ENCODE measurements around the gene KCNQ2.

Gene KCNQ2

DNA sequence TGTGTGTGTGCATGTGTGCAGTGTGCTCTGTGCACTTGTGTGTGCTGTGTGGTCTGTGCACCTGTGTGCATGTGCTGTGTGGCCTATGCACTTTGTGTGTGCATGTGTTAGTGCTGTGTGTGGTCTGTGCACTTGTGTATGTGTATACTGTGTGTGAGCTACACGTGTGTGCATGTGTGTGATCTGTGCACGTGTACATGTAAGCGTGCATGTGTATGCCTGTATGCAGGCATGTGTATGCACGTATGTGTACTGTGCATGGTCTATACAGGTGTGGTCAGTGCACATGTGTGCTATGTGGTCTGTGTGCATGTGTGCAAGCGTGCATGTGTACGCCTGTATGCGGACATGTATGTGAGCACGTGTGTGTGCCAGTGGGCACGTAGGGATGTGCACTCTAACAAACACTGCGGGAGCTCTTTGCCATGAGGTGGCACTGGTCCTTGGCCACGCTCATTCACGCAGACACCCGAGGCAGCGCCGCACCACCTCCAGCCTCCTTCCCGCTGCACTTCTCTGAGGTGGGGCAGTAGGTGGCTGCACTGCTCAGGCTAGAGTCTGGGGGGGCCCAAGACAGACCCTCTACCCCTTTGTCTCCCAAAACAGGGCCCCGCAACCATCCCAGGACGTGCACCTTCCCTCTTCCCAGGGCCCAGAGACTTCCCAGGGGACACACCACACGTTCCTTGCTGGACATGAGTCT lies 68.9 kb downstream of the KCNQ2 start:
- no peak for DNase-seq (ENCODE audit: low read depth)

- no peak for DNase-seq (ENCODE audit: low read depth)
Measured at GRCh38 chr20:63402860-63403220, 69.6 kb downstream of the KCNQ2 start.

DNA sequence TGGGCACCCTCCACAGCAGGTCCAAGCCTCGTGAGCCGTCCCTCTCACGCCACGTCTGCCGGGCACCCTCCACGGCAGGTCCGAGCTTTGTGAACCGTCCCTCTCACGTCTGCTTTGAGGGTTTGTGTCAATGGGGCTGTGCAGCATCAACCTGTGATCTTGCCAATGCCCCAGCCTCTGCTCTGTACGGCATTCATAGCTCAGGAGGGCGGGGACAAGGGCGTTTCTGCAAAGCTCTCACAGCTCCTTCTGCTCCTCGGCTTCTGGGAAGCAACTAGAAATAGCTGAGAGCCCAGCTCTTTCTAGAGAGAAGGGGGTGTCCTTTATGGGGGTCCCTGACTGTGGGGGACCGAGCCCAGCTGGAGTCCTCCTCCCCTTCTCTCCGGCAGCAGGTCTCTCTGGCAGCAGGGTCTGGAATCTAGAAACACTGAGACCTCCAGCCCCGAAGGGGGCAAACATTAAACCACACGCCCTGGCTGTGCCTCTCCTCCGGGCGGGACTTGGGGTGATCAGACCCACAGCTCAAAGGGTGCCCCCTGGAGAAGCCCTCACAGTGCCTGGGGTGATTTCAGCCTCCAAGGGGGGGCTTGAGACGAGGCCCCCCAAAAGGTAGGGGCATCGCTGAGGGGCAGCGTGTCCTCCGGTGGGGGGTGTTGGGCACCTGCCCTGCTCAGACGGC lies 70.1 kb downstream of the KCNQ2 start:
- no peak for DNase-seq (ENCODE audit: low read depth)

GRCh38 chr20:63401384-63402110 lies 70.9 kb downstream of the KCNQ2 start:
- DNase-seq (ENCODE audit: low read depth), result no peak

DNA sequence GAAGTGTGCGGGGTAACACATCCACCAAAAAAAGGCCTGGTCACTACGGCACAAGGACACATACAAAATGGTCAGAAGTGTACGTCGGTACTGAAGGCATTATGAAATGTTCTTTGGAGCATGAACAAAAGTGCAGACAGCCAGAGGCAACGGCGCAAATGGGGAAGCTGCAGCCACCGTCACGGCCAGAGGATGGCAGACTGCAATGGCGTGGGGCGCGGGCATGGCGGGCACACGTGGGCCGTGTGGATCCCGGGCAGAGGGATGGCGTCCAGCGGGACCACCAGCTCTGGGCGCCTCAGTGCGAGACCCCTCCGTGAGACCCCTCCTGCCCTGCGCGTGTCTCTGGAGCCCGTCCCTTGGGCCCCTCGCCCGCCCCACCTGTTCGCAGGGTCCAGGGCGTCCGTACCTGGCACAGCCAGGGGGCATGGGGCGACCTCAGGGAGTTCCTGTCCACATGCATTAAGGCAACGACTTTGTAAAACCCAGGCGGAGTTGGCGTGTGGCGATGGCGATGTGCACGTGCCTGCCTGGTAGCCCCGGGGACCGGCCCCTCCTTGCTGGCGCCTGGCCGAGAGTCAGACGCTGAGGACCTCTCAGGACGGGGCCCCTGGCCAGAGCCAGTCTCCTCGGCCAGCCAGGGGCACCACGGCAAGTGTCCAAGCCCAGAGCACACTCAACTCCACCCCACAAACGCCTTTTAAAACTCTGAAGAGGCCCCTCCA lies 71.8 kb downstream of the KCNQ2 start:
- no peak for DNase-seq (ENCODE audit: low read depth)

DNA sequence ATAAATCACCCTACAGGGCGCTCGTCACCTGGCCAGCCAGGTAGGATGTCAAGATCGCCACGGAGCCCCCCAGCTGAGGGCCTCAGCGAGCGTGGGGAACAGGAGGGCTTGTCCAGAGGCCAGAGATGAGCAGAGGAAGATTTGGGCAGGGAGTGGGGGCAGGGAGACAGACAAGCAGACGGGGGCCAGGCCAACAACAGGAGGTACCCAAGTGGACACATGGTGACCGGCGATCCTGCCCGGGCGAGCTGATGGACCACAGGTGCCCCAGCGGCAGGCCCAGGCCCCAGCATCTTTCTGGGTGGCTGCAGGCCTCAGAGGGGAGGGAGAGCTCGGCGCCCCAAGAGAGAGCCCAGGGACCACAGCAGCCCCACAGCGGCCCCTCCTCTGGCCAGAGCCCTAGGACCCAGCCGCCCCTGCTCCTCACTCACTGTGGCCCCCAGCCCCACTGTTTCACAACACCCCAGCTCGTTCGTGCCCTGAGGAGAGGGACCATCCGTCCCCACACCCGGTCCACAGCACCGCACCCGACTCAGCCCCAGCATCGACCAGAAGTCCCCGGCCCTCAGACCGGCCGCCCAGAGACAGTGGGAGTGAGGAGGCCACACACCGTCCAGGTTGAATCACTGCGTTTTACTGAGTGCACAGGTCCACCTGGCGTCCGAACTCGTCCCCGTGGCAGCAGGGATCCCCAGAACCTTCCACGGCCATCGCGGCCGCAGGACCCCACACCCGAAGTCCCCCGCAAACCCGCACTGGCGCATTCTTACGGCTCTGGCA lies 72.7 kb downstream of the KCNQ2 start:
- no peak for DNase-seq (ENCODE audit: low read depth)

GRCh38 chr20:63398744-63399514 lies 73.5 kb downstream of the KCNQ2 start:
- no peak for DNase-seq (ENCODE audit: low read depth)

- DNase-seq (ENCODE audit: low read depth), result no peak
Measured at GRCh38 chr20:63397946-63398450, 74.5 kb downstream of the KCNQ2 start.

DNA sequence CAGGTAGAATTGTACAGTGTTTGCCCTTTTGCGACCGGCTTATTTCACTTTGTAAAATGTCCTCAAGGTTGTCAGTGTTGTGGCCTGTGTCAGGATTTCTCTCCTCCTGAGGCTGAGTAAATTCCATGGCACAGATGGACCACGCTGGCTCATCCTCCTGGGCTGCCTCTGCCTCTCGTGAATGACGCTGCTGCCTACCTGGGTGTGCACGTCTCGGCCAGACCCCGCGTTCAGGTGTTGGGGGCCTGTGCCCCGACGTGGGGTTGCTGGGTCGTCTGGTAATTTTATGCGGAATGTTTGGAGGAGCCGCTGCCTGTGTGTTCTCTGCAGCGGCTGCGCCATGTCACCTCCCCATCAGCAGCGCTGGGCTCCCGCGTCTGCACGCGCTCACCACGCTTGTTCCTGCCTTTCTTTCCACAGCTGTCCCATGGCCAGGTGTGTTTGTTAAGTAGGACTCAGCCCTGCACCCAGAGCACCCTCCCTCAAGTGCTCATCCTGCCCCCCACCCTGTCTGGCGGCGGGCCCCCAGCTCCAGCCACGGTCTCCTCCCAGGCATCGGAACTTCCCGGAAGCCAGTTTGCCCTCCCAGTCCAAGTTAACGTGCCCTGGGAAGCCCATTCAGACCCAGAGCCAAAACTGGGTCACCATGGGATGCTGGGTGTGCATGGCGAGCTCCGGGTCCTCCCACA lies 75.2 kb downstream of the KCNQ2 start:
- no peak for DNase-seq (ENCODE audit: low read depth)

GRCh38 chr20:63396300-63396699 lies 76.2 kb downstream of the KCNQ2 start:
- DNase-seq (ENCODE audit: low read depth), result no peak

DNA sequence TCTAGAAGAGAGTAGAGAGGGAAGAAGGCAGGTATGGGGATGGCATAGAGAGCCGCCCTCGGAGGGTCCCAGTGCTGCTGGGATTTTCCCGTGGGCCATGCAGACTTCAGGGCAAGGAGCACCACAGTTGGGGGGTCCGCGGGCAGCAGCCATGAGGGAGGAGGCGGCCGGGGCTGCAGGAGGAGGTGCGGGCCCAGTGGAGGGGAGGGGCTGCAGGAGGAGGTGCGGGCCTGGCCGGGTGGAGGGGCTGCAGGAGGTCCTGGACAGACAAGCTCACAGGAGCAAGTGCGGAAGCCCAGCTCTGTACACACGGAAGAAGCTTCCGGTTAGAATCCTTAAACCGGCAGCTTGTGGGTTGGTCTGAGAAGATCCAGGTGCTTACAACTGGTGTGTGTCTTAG lies 76.7 kb downstream of the KCNQ2 start:
- DNase-seq (ENCODE audit: low read depth), result no peak

DNA sequence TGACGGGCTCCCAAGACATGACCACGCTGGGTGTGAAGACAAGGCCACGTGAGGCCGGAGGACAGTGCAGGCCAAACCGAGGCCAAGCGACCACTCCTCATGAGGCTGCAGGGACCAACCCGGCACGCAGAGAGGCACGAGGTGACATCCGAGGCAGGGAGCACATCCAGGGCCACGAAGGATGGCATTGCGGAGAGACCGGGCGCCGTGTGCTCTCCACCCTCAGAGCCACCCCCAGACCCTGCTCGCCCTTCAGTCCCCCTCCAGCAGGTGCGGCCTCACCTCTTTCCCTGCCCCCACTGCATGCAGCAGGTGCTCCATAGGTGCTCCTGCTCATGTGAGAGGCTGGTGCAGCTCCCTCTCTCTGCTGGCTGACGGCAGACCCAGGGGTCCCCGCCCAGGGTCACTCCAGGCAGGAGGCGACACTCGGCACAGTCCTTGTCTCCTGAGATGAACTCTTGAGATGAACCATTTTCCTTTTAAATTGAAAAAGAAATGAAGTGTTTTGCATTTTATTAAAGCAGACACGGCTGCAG lies 77.5 kb downstream of the KCNQ2 start:
- no peak for DNase-seq (ENCODE audit: low read depth)

GRCh38 chr20:63394069-63394919 lies 78.2 kb downstream of the KCNQ2 start:
- no peak for DNase-seq (ENCODE audit: low read depth)

GRCh38 chr20:63393566-63393965 lies 78.9 kb downstream of the KCNQ2 start:
- no peak for DNase-seq (ENCODE audit: low read depth)

DNA sequence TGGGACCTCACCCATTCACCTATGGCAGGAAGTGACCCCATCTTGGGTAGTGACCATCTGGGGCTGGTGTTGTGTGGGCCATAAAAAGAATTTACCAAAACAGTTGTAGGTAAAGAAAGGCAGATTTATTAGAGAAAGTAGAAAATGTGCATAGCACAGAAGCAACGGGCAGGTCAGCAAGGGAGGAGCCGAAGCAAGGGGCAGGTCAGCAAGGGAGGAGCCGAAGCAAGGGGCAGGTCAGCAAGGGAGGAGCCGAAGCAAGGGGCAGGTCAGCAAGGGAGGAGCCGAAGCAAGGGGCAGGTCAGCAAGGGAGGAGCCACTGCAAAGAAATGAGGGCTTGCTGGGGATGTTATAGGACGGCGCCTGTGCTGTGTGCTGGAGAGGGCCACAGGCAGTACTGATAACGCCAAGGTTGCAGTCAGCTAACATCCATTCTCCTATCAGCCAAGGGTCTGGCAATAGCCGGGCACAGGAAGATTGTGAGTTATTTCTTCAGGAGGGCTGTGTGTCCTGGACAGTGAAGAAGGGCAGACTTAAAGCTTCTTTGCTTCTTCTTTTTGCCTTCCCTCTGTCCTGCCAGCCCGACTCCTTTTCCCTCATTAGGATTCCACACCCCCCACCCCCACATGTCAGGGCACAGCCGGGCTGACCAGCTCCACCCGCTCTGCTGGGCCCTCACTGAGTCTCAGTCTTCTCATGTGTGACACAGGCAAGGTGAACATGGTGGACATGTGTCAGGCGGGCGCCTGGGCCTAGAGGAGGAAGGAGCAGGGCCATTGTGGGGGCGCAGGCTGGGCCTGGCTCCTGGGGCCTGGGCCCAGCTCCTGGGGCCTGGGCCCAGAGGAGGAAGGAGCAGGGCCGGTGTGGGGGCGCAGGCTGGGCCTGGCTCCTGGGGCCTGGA lies 79.7 kb downstream of the KCNQ2 start:
- no peak for DNase-seq (ENCODE audit: low read depth)

DNA sequence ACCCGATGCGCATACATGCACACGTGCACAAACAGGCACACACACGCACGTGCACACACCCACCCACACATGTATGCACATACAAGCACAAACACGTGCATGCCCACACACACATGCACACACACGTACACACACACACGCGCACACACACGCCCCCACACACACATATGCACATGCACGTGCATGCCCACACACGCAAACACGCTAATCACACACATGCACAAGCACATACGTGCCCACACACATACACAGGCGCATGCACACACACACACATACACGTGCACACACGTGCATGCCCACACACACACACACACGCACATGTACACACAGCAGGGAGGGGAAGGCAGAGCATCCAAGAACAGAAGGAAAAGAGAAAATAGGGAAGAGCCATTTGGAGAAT lies 84.5 kb downstream of the KCNQ2 start:
- DNase-seq (ENCODE audit: low read depth), result no peak

DNA sequence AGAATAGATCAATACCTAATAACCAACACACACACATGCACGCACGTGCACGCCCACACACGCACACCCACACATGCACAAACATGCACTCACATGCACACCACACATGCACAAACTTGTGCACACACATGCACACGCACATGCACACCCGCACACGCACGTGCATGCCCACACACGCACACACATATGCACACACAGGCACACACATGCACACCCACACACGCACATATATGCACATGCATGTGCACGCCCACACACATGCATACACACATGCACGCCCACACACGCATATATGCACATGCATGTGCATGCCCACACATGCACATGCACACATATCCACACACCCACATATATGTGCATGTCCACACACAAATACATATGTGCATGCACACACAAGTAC lies 85.1 kb downstream of the KCNQ2 start:
- no peak for DNase-seq (ENCODE audit: low read depth)

GRCh38 chr20:63386491-63386890 lies 86.0 kb downstream of the KCNQ2 start:
- no peak for DNase-seq (ENCODE audit: low read depth)

Measured in fibroblast of the conjunctiva (primary cell).